Cardiac septum (tissue), 1 donor: ENCODE data around the gene MPND. TPM values are rescaled to one million over a fixed set of nuclear protein-coding genes. Genes with fewer than 3 reads are reported as not detected.
"Not testable (repeated sequence)": the region's sequence is repeated elsewhere in the genome, so short reads cannot be mapped to it uniquely, and the experiment has no call there.

Source experiments
- DNase-seq: peaks from one replicate; pipeline ENCODE4 v3.0.0-alpha.2; 2020; ENCODE audit warnings: low spot score
- intact Hi-C: fragments of 100-400 bp; cut with DNase I; formaldehyde crosslinking; loops from one replicate; pipeline ENCODE4 v1.14.0; 2022
- total RNA-seq: library from RNA; stranded (reverse); fragmentation: NEBNext Ultra II Directional; extraction: Animal tissue kit (Norgen Biotek cat#: 25700); gene quantifications from one replicate; pipeline ENCODE4 v1.2.1, GENCODE V29; 2021
- donor health status: DM: no; HTN: no; CAD: no.

The MPND gene
- total RNA-seq, 1 donor from 2014 or later, result 14.9 TPM

DNA sequence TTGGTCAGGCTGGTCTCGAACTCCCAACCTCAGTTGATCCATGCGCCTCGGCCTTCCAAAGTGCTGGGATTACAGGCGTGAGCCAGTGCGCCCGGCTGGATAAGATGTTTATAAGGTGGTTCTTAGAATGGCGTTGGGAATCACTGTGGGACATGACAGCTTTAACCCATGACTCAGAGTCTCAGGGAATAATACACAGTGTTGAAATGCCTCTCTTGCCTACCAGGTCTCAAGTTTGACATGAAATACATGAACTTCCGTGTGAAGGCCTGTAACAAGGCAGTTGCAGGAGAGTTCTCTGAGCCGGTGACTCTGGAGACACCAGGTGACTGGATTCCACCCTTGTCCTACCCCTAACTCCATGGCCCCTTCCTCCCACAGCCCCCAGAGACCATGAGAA lies 26.4 kb upstream of the MPND start:
- no peak for DNase-seq
- intact Hi-C loops, result no loop called here

DNA sequence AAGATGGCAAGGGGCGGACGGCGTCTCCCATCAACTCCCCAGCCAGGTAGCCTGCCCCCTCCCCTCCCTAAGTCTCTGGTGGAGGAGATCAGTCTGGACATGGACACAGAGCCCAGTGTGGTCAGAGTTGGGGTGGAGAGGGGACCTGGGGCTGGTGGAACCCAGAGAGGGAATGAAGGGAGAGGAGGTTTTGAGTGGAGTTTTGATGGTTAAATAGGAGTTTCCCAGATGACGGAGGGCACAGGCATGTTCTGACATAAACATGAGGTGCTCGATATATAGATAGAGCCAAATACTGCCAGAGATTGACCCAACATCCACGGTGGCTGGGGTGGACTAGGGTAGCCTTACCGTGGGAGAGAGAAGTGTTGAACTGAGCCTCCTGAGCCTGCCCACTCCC lies 24.9 kb upstream of the MPND start:
- DNase-seq, result no peak
- intact Hi-C loops, result no loop called here

DNA sequence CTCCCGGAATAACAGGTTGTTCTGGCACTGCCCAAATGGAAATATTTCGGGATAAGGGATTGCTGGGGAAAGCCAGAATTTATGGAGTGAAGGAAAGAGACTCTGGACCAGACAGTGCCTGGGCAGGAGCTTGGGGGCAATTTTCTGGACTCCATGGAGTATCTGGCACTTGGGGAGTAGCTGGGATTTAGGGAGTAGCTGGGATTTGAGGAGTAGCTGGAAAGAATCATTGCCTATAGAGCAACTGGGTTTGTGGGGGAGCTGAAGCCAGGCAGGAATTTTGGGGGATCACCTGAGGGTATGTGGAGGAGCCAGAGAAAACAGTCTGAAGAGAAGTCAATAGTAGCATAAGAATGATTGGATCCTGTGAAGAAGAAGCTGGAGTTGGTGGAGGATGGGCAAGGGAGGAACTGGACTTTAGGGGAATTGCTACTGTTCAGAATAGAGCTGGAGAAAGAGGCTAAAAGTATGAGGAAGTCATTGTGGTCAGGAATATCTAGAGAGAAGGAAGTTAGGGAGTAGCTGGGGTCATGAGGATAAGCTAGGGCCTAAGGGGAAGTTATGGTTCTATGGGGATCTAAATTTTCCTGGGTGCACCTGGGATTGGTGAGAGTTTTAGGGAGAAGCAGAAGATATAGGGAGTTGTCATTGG lies 24.2 kb upstream of the MPND start:
- intact Hi-C loops, result no loop called here
- no peak for DNase-seq

DNA sequence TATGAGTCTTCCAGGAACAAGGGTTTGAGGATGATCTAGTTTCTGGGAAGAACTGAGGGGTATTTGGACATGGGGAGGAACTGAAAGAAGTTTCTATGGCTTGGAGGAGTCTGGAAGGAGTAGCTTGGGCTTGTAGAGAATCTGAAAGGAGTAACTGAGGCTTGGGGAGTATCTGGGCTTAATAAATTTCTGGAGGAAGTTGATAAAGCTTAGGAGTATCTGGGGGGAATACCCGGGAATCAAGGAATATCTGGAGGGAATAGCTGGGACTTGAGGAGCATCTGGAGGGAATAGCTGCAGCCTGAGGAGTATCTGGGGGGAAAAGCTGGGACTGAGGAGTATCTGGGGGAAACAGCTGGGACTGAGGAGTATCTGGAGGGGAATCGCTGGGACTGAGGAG lies 22.9 kb upstream of the MPND start:
- DNase-seq, result no peak
- intact Hi-C loops, result no loop called here

DNA sequence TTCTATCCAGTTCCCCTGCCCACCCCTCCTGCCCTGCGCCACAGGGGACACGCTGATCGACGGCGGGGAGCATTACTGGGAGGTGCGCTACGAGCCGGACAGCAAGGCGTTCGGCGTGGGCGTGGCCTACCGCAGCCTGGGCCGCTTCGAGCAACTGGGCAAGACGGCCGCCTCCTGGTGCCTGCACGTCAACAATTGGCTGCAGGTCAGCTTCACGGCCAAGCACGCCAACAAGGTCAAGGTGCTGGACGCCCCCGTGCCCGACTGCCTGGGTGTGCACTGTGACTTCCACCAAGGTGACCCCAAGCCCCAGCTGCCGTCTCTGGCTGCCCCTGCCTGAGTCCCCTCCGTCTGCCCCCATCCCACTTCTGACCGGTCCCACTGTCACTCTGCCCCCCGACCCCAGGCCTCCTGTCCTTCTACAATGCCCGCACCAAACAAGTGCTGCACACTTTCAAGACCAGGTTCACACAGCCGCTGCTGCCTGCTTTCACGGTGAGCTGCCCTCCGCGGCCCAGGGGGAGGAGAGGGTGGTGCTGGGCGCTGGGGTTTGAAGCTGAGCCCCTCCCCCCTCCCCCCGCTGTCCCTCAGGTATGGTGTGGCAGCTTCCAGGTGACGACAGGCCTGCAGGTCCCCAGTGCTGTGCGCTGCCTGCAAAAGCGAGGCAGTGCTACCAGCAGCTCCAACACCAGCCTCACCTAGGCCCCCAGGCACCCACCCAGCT lies 20.3 kb upstream of the MPND start:
- no peak for DNase-seq
- intact Hi-C loops, result no loop called here

DNA sequence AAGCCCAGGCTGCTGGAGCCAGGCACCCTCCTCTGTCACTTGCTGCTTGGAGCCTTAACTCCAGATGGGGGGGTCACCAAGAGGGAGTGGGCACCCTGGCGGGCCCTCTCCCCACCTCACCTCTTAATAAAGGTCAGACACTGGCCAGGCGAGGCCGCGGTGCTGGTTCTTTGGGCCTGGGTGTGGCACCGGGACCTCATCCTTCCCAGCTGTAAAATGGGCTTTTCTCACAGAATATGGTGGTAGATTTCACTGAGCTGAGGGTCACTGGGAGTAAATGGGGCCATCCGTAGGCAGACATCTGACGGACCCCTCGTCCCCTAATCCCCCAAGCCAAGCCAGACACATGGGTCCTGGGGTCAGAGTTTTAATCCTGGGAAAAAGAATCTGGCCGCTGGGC lies 19.7 kb upstream of the MPND start:
- intact Hi-C loops, result no loop called here
- no peak for DNase-seq

DNA sequence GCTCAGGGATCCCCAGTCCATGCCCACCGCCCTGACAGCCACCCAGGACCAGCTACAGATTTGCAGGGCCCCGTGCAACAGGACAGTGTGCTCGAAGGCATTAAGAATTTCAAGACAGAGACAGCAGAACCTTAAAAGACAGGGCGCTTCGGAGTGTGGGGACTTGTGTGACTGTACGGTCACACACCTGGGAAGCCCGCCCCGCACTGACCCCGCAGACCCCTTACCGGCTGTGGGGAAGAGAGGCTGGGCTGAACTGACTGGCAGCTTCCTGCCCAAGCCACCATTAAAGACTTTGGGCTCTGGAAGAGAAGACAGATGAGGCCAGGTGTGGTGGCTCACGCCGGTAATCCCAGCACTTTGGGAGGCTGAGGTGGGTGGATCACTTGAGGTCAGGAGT lies 19.1 kb upstream of the MPND start:
- intact Hi-C loops, result no loop called here
- no peak for DNase-seq

DNA sequence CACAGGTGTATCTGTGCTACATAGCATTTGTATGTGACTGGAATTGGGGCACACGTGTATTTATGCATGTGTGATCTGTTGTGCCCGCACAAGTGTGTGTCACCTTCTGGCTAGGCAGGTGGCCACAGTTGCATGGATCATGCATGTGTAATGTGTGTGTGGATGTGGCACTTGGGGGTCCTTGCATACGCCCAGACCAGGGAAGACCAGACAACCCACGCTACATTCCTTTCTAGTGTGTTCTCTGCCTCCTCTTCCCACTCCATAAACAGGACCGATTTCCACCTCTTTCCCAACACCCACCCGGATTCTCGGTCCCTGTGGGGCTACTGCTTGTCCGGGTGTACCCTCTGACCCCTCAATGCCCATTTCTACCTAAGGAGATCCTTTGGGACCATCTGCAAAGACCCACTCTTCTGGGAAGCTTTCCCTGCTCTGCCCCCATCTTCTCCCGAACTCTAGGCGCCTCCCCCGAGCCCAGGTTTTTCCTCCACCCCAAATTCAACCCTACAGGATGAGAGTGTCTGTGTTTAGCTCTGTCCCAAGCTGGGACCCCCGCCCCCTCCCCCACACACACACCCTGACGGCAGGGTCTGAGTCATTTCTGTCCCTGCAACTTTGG lies 17.0 kb upstream of the MPND start:
- DNase-seq, result no peak
- intact Hi-C loops, result no loop called here

DNA sequence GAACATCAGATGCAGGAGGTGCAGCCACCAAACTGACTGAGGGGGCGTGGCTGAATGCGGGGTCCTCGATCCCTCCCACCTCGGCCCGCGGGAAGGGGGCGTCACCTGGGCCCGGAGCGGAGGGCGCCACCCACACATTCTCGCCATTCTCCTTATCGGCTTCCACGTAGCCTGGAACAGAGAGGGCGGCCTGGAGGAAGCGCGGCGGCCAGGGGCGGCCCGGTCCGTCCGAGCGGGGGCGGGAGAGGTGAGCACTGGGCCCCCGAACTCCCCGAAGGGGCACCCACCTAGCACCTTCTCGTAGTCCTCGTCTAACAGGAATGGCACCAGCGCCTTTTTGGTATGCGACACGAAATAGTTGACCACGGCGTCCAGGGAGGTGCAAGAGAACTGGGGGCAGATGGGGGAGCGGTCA lies 16.5 kb upstream of the MPND start:
- no peak for DNase-seq
- intact Hi-C loops, result no loop called here

DNA sequence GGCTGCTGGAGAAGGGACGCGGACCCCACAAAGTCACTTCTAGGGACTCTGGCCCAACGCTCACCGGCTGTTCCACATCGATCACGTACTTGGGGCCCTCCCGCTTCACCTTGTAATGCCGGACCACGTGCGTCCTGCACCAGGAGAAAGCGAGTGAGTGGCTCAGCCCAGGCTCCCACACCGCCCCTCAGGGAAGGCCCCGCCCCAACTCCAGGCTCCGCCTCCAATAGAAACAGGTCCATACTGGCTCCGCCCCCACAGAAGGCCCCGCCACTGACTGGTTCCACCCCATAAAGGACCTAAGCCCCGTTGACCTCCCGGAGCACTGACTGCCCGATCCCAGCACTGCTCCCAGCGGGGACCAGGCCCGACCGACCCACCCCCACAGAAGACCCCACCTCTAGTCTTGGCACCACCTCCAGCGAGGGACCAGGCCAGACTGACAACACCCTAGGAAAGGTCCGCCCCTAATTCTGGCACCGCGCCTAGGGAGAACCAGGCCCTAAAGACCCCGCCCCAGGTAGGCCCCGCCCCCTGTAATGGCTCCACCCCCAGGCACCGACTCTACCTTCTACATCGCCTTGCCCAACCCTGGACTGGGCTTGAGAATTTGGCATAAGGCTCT lies 16.0 kb upstream of the MPND start:
- no peak for DNase-seq
- intact Hi-C loops, result no loop called here

DNA sequence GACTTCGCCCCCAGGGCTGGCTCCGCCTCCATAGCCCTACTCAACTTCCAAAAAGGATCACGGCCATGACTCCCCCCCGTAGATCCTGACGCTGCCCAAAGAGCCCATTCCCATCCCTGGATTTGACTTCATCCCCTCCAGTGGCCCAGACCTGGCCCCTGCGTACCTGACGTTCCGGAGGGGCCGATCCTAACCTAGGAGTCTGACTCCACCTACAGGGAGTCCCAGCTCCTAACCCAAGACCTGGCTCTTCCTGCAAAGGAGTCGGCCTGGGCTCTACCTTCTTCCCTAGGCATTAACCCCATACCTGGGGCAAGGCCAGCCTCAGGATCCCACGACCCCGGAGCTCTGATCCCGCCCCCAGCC lies 15.5 kb upstream of the MPND start:
- DNase-seq, result no peak
- intact Hi-C loops, result no loop called here

DNA sequence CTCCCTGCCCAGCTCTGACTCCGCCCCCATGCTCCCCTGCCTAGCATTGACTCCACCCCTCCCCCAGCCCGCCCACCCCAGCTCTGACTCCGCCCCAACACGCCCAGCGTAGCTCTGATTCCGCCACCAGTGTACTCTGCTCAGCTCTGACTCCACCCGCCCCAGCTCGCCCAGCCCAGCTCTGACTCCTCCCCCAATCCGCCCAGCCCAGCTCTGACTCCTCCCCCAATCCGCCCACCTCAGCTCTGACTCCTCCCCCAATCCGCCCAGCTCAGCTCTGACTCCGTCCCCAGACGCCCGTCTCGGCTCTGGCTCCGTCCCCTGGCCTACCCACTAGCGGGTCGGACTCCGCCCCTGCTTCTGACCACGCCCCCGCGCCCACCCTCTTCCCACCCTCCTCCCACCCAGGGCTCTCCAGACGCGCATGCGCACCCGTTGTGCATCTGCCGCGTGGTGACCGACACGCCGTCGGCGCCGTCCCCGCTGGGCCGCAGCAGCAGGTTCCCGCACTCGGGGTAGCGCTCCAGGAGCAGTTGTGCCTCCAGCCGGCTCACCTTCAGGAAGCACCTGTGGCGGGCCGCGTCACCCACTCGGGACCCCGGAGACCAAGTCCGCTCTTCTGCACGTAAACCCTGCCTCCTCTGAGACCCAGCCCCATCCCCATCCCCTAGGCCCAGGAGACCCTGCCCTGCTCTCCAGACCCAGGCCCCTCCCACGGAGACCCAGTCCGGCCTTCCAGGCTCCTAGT lies 14.9 kb upstream of the MPND start:
- intact Hi-C loops, result no loop called here
- DNase-seq, result peak; percentile 93

DNA sequence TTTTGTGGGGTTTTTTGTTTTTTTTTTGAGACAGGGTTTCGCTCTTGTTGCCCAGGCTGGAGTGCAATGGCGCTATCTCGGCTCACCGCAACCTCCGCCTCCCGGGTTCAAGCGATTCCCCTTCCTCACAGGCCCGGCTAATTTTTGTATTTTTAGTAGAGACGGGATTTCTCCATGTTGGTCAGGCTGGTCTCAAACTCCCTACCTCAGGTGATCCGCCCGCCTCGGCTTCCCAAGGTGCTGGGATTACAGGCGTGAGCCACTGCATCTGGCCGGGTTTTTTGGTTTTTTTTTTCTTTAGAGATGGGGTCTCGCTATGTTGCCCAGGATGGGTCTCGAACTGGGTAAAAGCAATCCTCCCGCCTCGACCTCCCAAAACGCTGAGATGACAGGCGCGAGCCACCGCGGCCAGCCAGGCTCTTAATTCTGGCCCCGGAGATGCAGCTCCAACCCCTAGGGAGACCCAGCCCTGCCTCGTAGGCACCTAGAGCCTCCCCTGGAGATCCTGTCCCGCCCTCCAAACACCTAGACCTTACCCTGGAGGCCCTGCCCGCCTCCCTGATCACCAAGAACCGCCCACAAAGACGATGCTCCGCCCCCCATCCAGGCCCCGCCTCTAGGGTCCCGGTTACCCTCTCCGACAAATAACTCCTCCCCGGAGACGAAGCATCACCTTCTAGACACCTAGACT lies 14.2 kb upstream of the MPND start:
- intact Hi-C loops, DNase-seq: not testable (repeated sequence)

DNA sequence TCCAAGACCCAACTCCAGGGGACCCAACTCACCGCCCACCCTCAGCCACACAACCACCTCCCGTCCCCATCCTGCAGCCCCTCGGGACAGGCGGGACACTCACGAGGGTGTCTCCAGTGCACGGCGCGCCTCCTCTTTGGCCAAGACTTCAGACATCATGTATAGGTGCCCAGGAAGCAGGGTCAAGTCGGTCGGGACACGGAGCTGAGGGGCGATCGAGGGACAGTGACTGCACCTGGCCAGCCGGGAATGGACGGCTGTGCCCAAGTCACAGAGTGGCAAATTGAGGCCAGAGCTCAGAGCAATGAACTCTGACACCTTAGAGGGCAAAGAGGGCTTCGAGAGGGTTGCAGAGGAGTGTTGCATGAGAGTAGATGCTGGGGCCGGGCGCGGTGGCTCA lies 13.5 kb upstream of the MPND start:
- intact Hi-C loops, result no loop called here
- no peak for DNase-seq

DNA sequence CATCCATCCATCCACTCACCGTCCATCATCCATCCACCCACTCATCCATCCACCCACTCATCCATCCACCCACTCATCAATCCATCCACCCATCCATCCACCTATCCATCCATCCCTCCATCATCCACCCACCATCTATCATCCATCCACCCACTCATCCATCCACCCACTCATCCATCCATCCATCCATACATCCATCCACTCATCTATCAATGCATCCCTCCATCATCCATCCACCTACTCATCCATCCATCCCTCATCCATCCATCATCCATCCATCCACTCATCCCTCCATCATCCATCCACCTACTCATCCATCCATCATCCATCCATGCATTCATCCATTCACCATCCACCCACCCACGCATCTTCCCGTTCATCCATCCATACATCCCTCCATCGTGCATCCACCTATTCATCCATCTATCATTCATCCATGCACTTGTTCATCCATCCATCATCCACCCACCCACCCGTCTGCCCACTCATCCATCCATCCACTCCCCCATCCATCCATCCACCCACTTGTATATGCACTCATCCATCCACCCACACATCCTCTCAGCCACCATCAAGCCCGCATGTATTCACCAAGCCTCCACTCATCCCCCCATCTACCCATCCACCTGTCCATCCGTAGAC lies 8.3 kb upstream of the MPND start:
- DNase-seq, result no peak
- intact Hi-C loops, result no loop called here

DNA sequence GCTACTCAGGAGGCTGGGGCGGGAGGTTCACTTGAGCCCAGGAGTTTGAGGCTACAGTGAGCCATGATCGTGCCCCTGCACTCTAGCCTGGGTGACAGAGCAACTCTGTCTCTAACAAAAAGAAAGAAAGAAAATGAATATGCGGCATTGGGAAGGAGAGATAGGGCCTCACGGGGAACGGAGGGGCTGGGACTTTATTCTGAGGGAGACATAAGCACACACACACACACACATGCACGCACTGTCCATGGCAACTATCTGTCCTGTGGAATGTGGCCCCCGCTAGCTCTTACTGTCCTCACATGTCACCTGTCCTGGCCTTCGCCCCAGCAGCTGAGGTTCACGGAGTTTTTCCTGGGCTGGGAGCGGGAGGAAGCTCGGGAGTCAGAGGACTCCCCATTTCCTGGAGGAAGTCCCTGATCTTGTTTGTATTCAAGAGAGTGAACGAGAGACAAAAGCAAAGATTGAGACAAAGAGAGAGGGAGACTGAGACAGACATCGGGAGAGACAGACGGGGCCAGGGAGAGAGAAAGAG lies 5.4 kb upstream of the MPND start:
- no peak for DNase-seq
- intact Hi-C loops, result no loop called here

DNA sequence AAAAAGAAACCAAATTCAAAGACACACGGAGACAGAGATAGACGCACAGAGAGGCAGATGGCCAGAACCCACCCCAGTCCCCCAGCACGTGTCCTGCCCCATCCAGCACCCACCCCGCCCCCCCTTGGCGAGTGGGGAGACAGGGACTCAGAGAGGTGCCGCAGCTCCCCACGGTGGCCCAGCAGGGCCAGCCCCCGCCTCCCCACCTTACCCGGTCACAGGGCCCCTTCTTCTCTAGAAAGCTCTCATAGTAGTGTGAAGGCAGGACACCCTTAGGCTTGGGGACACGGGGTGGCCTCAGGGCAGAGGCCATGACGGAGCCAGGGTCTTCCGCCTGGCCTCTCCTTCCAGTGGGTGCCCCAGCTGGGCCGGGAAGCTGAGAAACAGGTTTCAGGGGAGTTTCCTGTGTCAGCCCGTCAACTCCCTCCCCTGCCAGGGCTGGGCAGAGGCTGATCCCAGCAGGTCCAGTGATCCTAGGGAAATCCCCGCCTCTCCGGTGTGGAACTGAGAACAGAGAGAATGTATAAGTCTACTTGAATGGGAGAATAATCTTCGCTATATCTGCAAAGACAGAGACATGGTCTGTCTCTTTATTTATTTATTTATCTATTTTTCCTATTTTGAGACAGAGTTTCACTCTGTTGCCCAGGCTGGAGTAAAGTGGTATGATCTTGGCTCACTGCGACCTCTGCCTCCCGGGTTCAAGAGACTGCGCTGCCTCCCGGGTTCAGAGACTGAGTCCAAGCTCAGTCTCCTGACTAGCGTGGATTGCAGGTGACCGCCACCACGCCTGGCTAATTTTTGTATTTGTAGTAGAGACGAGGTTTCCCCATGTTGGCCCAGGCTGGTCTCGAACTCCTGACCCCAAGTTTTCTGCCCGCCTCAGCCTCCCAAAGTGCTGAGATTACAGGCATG lies 4.7 kb upstream of the MPND start, which contains the start of gene STAP2:
TSS of gene STAP2 (minus strand) at position 387 of the 915 bp plus-strand sequence. CDS start at position 313, 74 bp downstream.
- intact Hi-C loops, result no loop called here
- no peak for DNase-seq

DNA sequence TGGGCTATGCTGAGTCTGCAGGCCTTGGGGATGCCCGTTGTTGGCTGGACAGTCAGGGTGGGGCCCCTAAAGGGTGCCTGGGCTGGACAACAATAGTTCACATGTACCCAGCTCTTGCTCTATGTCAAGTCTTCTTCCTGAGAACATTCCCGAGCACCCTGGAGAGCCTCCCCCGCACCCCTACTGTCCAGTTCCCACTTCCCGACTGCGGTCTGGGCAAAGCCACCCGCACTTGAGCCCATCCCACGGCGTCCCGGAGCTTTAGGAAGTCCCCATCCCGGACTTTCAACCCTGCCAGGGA lies 1.1 kb upstream of the MPND start:
- DNase-seq, result no peak
- intact Hi-C loops, result loop anchor here (5.0 kb wide), 1 partner anchor 60 kb away; the partner anchor contains the start of genes CHAF1A and SH3GL1
